GM12892 (cell line): Measurements from ENCODE around the gene NUP93.

ENCODE experiments used
- POLR2A ChIP-seq: IDR thresholded peaks from 2 replicates; pipeline ENCODE4 v1.6.1; 2011; ENCODE audit warnings: low read depth, low read length, control low read depth
- POLR2AphosphoS5 ChIP-seq: IDR thresholded peaks from 2 replicates; pipeline ENCODE4 v1.6.1; 2011; ENCODE audit warnings: low read depth, low read length, control low read depth

GRCh38 chr16:56686758-56687157 is 43.2 kb upstream of the NUP93 start:
- TF ChIP-seq POLR2A, result no peak
- TF ChIP-seq POLR2AphosphoS5, result no peak
